IMR-90 (cell line): ENCODE measurements around the gene CEP152. TPM values are rescaled to one million over a fixed set of nuclear protein-coding genes. Genes with fewer than 3 reads are reported as not detected.

Source experiments
- ATAC-seq: fragments of 200-7000 bp; cut with Tn5 transposase; 2 replicates; pipeline ENCODE4 v1.9.1; 2020; ENCODE audit warnings: low read depth, mild to moderate bottlenecking, moderate library complexity
- BruUV-seq: library from RNA; stranded (reverse); fragments of 400-500 nt; replicated peaks from 2 replicates; lab custom pipeline; 2021; lab: Mats Ljungman, UMichigan
- CTCF ChIA-PET: fragments of 300-600 bp; formaldehyde crosslinking; extraction: SDS; loops from one replicate; lab custom pipeline; 2021; ENCODE audit warnings: antibody characterized with exemption; lab: Yijun Ruan, JAX
- POLR2A ChIA-PET: fragments of 300-600 bp; sonication (Branson Sonifier 250); formaldehyde crosslinking; loops from one replicate; lab custom pipeline; 2022; ENCODE audit warnings: antibody characterized with exemption; ENCODE audit not compliant: unreplicated experiment; lab: Charles Lee
- DNase-seq: peaks from one replicate; pipeline ENCODE4 v3.0.0; 2013
- H2AFZ ChIP-seq: replicated peaks from 2 replicates; pipeline ENCODE3; 2013; ENCODE audit warnings: low read length, mild to moderate bottlenecking; ENCODE audit not compliant: poor library complexity
- H2AK5ac ChIP-seq: 2 replicates; pipeline ENCODE4 v1.6.1; 2013; ENCODE audit warnings: low read depth, low read length, inconsistent platforms
- H2AK9ac ChIP-seq: replicated peaks from 2 replicates; pipeline ENCODE3; 2013; ENCODE audit warnings: mild to moderate bottlenecking, low read depth, low read length, moderate library complexity; ENCODE audit not compliant: poor library complexity
- H2BK120ac ChIP-seq: 2 replicates; pipeline ENCODE4 v1.6.1; 2013; ENCODE audit warnings: low read depth, low read length, inconsistent platforms
- H2BK15ac ChIP-seq: 3 replicates; pipeline ENCODE4 v1.6.1; 2013; ENCODE audit warnings: low read depth, low read length, inconsistent platforms
- H2BK20ac ChIP-seq: 2 replicates; pipeline ENCODE4 v1.6.1; 2013; ENCODE audit warnings: low read depth, mild to moderate bottlenecking, inconsistent platforms, low read length, moderate library complexity
- H2BK5ac ChIP-seq: 2 replicates; pipeline ENCODE4 v1.6.1; 2013; ENCODE audit warnings: mild to moderate bottlenecking, low read depth, low read length, inconsistent platforms; ENCODE audit not compliant: poor library complexity, severe bottlenecking
- H3K14ac ChIP-seq: replicated peaks from 2 replicates; pipeline ENCODE4 v1.6.1; 2013; ENCODE audit warnings: low read depth, low read length, inconsistent platforms
- H3K18ac ChIP-seq: 2 replicates; pipeline ENCODE4 v1.6.1; 2013; ENCODE audit warnings: low read depth, low read length, control low read depth
- H3K23ac ChIP-seq: 2 replicates; pipeline ENCODE4 v1.6.1; 2013; ENCODE audit warnings: low read depth, low read length, inconsistent platforms
- H3K27ac ChIP-seq: 2 replicates; pipeline ENCODE4 v1.5.1; 2013; ENCODE audit warnings: mild to moderate bottlenecking, control low read depth, low read length; ENCODE audit not compliant: insufficient read depth
- H3K27me3 ChIP-seq: 2 replicates; pipeline ENCODE4 v1.6.1; 2013; ENCODE audit warnings: low read length; ENCODE audit not compliant: control insufficient read depth, insufficient read depth
- H3K36me3 ChIP-seq: 2 replicates; pipeline ENCODE4 v1.6.1; 2013; ENCODE audit warnings: low read length, mixed read lengths; ENCODE audit not compliant: control insufficient read depth, insufficient read depth
- H3K4ac ChIP-seq: 2 replicates; pipeline ENCODE4 v1.6.1; 2013; ENCODE audit warnings: low read depth, low read length, inconsistent platforms
- H3K4me1 ChIP-seq: 2 replicates; pipeline ENCODE4 v1.6.1; 2013; ENCODE audit warnings: low read length, mixed read lengths; ENCODE audit not compliant: control insufficient read depth, insufficient read depth
- H3K4me2 ChIP-seq: 2 replicates; pipeline ENCODE4 v1.6.1; 2013; ENCODE audit warnings: low read depth, mild to moderate bottlenecking, control low read depth, low read length, moderate library complexity
- H3K4me3 ChIP-seq: 2 replicates; pipeline ENCODE4 v1.5.1; 2013; ENCODE audit warnings: low read depth, mild to moderate bottlenecking, control low read depth, low read length, moderate library complexity; ENCODE audit not compliant: insufficient read depth
- H3K56ac ChIP-seq: 2 replicates; pipeline ENCODE4 v1.6.1; 2013; ENCODE audit warnings: low read length, inconsistent platforms; ENCODE audit not compliant: insufficient read depth; ENCODE audit errors: extremely low read depth
- H3K79me1 ChIP-seq, 2 experiments: 2 replicates each; pipeline ENCODE4 v1.6.1; 2013; ENCODE audit warnings: low read length in 2 of 2, inconsistent platforms in 1 of 2, low read depth in 1 of 2
- H3K9ac ChIP-seq: 2 replicates; pipeline ENCODE4 v1.6.1; 2013; ENCODE audit warnings: low read depth, low read length, control low read depth
- H3K9me1 ChIP-seq: 2 replicates; pipeline ENCODE4 v1.6.1; 2013; ENCODE audit warnings: low read length, inconsistent platforms; ENCODE audit not compliant: insufficient read depth
- H3K9me3 ChIP-seq: 2 replicates; pipeline ENCODE4 v1.6.1; 2013; ENCODE audit warnings: low read length; ENCODE audit not compliant: control insufficient read depth, insufficient read depth
- H4K20me1 ChIP-seq: 2 replicates; pipeline ENCODE4 v1.6.1; 2013; ENCODE audit warnings: low read length, inconsistent platforms; ENCODE audit not compliant: insufficient read depth
- H4K5ac ChIP-seq: 2 replicates; pipeline ENCODE4 v1.6.1; 2013; ENCODE audit warnings: mild to moderate bottlenecking, low read depth, low read length, control low read depth
- H4K8ac ChIP-seq, 2 experiments: 2 replicates each; pipeline ENCODE4 v1.6.1; 2013; ENCODE audit warnings: low read depth in 2 of 2, low read length in 2 of 2, control low read depth in 1 of 2, inconsistent platforms in 1 of 2
- H4K91ac ChIP-seq: 2 replicates; pipeline ENCODE4 v1.6.1; 2013; ENCODE audit warnings: low read depth, low read length, inconsistent platforms; ENCODE audit not compliant: insufficient read depth
- BHLHE40 ChIP-seq: fragments of 150-350 bp; IDR thresholded peaks from 2 replicates; pipeline ENCODE4 v1.6.1; 2016; ENCODE audit warnings: mild to moderate bottlenecking, low read depth, low read length
- CEBPB ChIP-seq: IDR thresholded peaks from 2 replicates; pipeline ENCODE4 v1.6.1; 2012; ENCODE audit warnings: low read depth, low read length, improper control_type of control experiment
- CHD1 ChIP-seq: IDR thresholded peaks from 2 replicates; pipeline ENCODE4 v1.6.1; 2012; ENCODE audit warnings: low read depth, low read length, improper control_type of control experiment
- FOS ChIP-seq: fragments of 150-350 bp; IDR thresholded peaks from 2 replicates; pipeline ENCODE4 v1.6.1; 2016; ENCODE audit warnings: low read depth, low read length
- MAFK ChIP-seq: IDR thresholded peaks from 2 replicates; pipeline ENCODE4 v1.6.1; 2012; ENCODE audit warnings: low read depth, low read length, improper control_type of control experiment
- MAZ ChIP-seq: IDR thresholded peaks from 2 replicates; pipeline ENCODE4 v1.6.1; 2012; ENCODE audit warnings: low read depth, mild to moderate bottlenecking, low read length, improper control_type of control experiment, moderate library complexity, borderline replicate concordance
- MXI1 ChIP-seq: IDR thresholded peaks from 2 replicates; pipeline ENCODE4 v1.6.1; 2012; ENCODE audit warnings: low read depth, mild to moderate bottlenecking, low read length, moderate library complexity, borderline replicate concordance
- NFE2L2 ChIP-seq: fragments of 150-350 bp; IDR thresholded peaks from 2 replicates; pipeline ENCODE4 v1.6.1; 2016; ENCODE audit warnings: low read depth, mild to moderate bottlenecking, low read length
- POLR2A ChIP-seq: IDR thresholded peaks from 2 replicates; pipeline ENCODE4 v1.6.1; 2012; ENCODE audit warnings: mild to moderate bottlenecking, low read depth, low read length
- RAD21 ChIP-seq: IDR thresholded peaks from 2 replicates; pipeline ENCODE4 v1.6.1; 2012; ENCODE audit warnings: low read length, improper control_type of control experiment
- RCOR1 ChIP-seq: IDR thresholded peaks from 2 replicates; pipeline ENCODE4 v1.6.1; 2012; ENCODE audit warnings: mild to moderate bottlenecking, low read length, improper control_type of control experiment; ENCODE audit not compliant: insufficient replicate concordance
- RFX5 ChIP-seq: IDR thresholded peaks from 2 replicates; pipeline ENCODE4 v1.8.0; 2012; ENCODE audit warnings: low read depth, mild to moderate bottlenecking, low read length, moderate library complexity
- SMC3 ChIP-seq: fragments of 150-350 bp; IDR thresholded peaks from 2 replicates; pipeline ENCODE4 v1.6.1; 2016; ENCODE audit warnings: low read depth, mild to moderate bottlenecking, antibody characterized with exemption, low read length, moderate library complexity
- USF2 ChIP-seq: fragments of 150-350 bp; IDR thresholded peaks from 2 replicates; pipeline ENCODE4 v1.6.1; 2017; ENCODE audit warnings: mild to moderate bottlenecking, antibody characterized with exemption, low read length, low read depth
- WGBS, 2 experiments: methylation state at CpG; one replicate each; pipeline versions ENCODE4 v1.1.5 to v1.1.7; 2013; ENCODE audit warnings: missing lambda C conversion rate in 2 of 2; ENCODE audit not compliant: insufficient read length in 1 of 2; ENCODE audit errors: extremely low coverage in 2 of 2; 5-methylcytosine and 5-hydroxymethylcytosine counted together
- dilution Hi-C: fragments of 300-500 bp; cut with HindIII; formaldehyde crosslinking; loops from one replicate; pipeline ENCODE4 v1.14.3; 2018; ENCODE audit warnings: low sequenced_read_pairs; ENCODE audit not compliant: unreplicated experiment
- in situ Hi-C: fragments of 300-500 bp; cut with MboI; formaldehyde crosslinking; loops from 3 replicates; pipeline ENCODE4 v1.14.3; 2019; ENCODE audit warnings: low sequenced_read_pairs, inconsistent platforms, mixed read lengths
- intact Hi-C: fragments of 100-400 bp; cut with micrococcal nuclease; formaldehyde crosslinking; loops from 2 replicates; pipeline ENCODE4 v1.10.0; 2022
- polyA plus RNA-seq, 3 experiments: library from polyadenylated mRNA; depleted of rRNA; stranded (reverse); fragments of >200 nt; gene quantifications; 2 replicates each; pipeline ENCODE4 v1.2.3, GENCODE V29; 2012; ENCODE audit warnings: low replicate concordance in 1 of 3
- total RNA-seq: library from RNA; depleted of rRNA; stranded (reverse); fragments of >200 nt; gene quantifications from 2 replicates; pipeline ENCODE4 v1.2.3, GENCODE V29; 2012
- TF ChIP-seq, protein P1 (sequence below): fragments of 150-350 bp; IDR thresholded peaks from 2 replicates; pipeline ENCODE4 v1.6.1; 2016; ENCODE audit warnings: low read depth, mild to moderate bottlenecking, low read length, moderate library complexity, borderline replicate concordance
- TF ChIP-seq, protein P2 (sequence below): conservative IDR thresholded peaks from 2 replicates; pipeline ENCODE4 v1.5.1; 2012; ENCODE audit warnings: mild to moderate bottlenecking, low read depth, low read length, improper control_type of control experiment

Gene CEP152
- total and polyA plus RNA-seq, 2 of the 4 experiments (the other 2 are of a cell fraction) = 2.1 to 7.3 TPM

DNA sequence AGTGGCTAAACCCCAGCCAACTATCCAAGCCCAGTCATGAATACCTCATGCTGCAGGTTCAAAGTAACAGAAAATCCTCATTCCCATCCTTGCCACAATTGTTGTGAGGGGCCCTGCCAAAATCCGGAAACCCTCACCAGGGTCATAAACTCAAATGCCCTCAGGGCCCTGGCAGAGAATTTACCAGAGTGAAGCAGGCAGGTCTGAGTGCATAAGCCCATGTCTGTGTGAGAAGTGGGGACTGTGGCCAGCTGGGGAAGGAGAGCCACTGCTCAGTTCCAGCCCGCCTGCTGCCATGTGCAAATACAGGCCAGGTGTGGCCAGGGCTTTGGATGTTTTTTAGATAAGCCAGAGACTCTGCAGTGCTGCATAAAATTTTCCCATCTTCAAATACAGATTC lies 7.0 kb downstream of the CEP152 start:
- Histone ChIP-seq H3K9ac (no peak overlapping the region), H3K14ac (no peak overlapping the region), H3K27me3 (no peaks in the 10 kb centered on the region), H2BK5ac (no peak overlapping the region), H3K4ac (no peak overlapping the region), H3K4me1 (no peaks in the 10 kb centered on the region), H3K27ac (no peak overlapping the region), H3K9me3 (no peaks in the 10 kb centered on the region), H3K56ac (no peak overlapping the region), H2BK20ac (no peak overlapping the region), H4K91ac (no peak overlapping the region), H3K18ac (no peak overlapping the region), H3K4me2 (no peak overlapping the region), H3K9me1 (peaks cover 8% of the 10 kb centered on the region; the same call in 1 of the 2 replicates), H2AK5ac (no peak overlapping the region), H2BK120ac (no peak overlapping the region), H4K20me1 (no peaks in the 10 kb centered on the region), H3K4me3 (no peak overlapping the region), H4K8ac (no peak overlapping the region), H3K79me1 (peaks cover 26 to 52% of the 10 kb centered on the region in 2 experiments; a peak in 3 of 4 replicates), H3K23ac (no peak overlapping the region), H2BK15ac (no peak overlapping the region), H3K36me3 (peaks cover 2% of the 10 kb centered on the region; the same call in 1 of the 2 replicates), H2AFZ (no peak overlapping the region), H4K5ac (no peak overlapping the region), H2AK9ac (no peak overlapping the region)
- intact Hi-C loops (loop anchor here (5.0 kb wide), 2 partner anchors 82 to 447 kb away; no protein-coding TSS in a partner anchor), in situ Hi-C loops (no loop called here), dilution Hi-C loops (no loop called here)
- WGBS, 2 experiments = no CpG with 5 or more reads among the region's 2 CpGs
- TF ChIP-seq, protein P1, sequence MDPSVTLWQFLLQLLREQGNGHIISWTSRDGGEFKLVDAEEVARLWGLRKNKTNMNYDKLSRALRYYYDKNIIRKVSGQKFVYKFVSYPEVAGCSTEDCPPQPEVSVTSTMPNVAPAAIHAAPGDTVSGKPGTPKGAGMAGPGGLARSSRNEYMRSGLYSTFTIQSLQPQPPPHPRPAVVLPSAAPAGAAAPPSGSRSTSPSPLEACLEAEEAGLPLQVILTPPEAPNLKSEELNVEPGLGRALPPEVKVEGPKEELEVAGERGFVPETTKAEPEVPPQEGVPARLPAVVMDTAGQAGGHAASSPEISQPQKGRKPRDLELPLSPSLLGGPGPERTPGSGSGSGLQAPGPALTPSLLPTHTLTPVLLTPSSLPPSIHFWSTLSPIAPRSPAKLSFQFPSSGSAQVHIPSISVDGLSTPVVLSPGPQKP = no peak
- no peak for TF ChIP-seq RAD21
- TF ChIP-seq, protein P2, sequence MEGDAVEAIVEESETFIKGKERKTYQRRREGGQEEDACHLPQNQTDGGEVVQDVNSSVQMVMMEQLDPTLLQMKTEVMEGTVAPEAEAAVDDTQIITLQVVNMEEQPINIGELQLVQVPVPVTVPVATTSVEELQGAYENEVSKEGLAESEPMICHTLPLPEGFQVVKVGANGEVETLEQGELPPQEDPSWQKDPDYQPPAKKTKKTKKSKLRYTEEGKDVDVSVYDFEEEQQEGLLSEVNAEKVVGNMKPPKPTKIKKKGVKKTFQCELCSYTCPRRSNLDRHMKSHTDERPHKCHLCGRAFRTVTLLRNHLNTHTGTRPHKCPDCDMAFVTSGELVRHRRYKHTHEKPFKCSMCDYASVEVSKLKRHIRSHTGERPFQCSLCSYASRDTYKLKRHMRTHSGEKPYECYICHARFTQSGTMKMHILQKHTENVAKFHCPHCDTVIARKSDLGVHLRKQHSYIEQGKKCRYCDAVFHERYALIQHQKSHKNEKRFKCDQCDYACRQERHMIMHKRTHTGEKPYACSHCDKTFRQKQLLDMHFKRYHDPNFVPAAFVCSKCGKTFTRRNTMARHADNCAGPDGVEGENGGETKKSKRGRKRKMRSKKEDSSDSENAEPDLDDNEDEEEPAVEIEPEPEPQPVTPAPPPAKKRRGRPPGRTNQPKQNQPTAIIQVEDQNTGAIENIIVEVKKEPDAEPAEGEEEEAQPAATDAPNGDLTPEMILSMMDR = no peak
- no peak for TF ChIP-seq RCOR1
- no peak for TF ChIP-seq BHLHE40
- no peak for TF ChIP-seq RFX5
- no peak for TF ChIP-seq USF2
- TF ChIP-seq MXI1 = no peak
- TF ChIP-seq CEBPB = no peak
- no peak for TF ChIP-seq FOS
- no peak for TF ChIP-seq SMC3
- TF ChIP-seq NFE2L2 = no peak
- no peak for TF ChIP-seq MAFK
- no peak for TF ChIP-seq MAZ
- no peak for TF ChIP-seq CHD1
- no peak for TF ChIP-seq POLR2A
- no TSS peak for BruUV-seq
- DNase-seq (no peak), ATAC-seq (no peak)
- ChIA-PET POLR2A (no interaction called here), CTCF (no interaction called here)
